ENCODE data around the gene TAPT1. TPM values are rescaled to one million over a fixed set of nuclear protein-coding genes. Genes with fewer than 3 reads are reported as not detected.

TAPT1 gene
- total RNA-seq, 1 experiment from 2014 or later: 11.1 TPM

GRCh38 chr4:16119981-16120380 lies 106.3 kb downstream of the TAPT1 start:
- H3K18ac ChIP-seq (ENCODE audit: insufficient read length, low read depth, low read length): no peak overlapping the region
- H3K23ac ChIP-seq (ENCODE audit: insufficient read length, low read depth, low read length): no peak overlapping the region
- no peak overlapping the region for H2BK120ac ChIP-seq (ENCODE audit: low read depth, low read length, poor library complexity, severe bottlenecking)
- Mint-ChIP-seq H3K4me1 (peaks cover 0 to 9% of the 10 kb centered on the region in 2 experiments; a peak in 2 of 4 replicates), H3K27ac (no peak overlapping the region; a peak in 1 of 7 replicates), H3K4me3 (no peak overlapping the region), H3K9me3 (no peaks in the 10 kb centered on the region), H3K27me3 (ENCODE audit: low read depth) (peaks cover 10% of the 10 kb centered on the region), H3K36me3 (ENCODE audit: insufficient read depth in 1 of 3, low read depth in 3 of 3) (no peaks in the 10 kb centered on the region)
- no peaks in the 10 kb centered on the region for H4K20me1 ChIP-seq (ENCODE audit: control insufficient read depth, insufficient read depth, insufficient read length)
- no peak overlapping the region for H3K9ac ChIP-seq (ENCODE audit: extremely low read depth, insufficient read length, low read length)
- H3K79me1 ChIP-seq (ENCODE audit: insufficient read depth, low read depth, low read length, poor library complexity, severe bottlenecking): no peaks in the 10 kb centered on the region
- H3T11ph ChIP-seq (ENCODE audit: low read length): no peak overlapping the region
- H3K14ac ChIP-seq (ENCODE audit: insufficient read depth, low read length): no peak overlapping the region
- H4K5ac ChIP-seq (ENCODE audit: insufficient read length, low read depth, low read length): no peak overlapping the region
- no peak overlapping the region for H3K27ac ChIP-seq (ENCODE audit: insufficient read length, low read depth, low read length)
- no peak overlapping the region for H3K4ac ChIP-seq (ENCODE audit: low read depth, low read length)
- H3K4me2 ChIP-seq (ENCODE audit: insufficient read depth, insufficient read length, low read length): no peak overlapping the region
- no peak overlapping the region for H2BK12ac ChIP-seq (ENCODE audit: insufficient read length, low read depth, low read length)
- no peaks in the 10 kb centered on the region for H3K79me2 ChIP-seq (ENCODE audit: insufficient read depth, low read length)
- DNase-seq: peak; percentile 1
- no peak overlapping the region for H2BK20ac ChIP-seq (ENCODE audit: low read depth, low read length, poor library complexity, severe bottlenecking)
- H3K4me1 ChIP-seq (ENCODE audit: insufficient read depth, low read length): no peaks in the 10 kb centered on the region
- WGBS (ENCODE audit: extremely low coverage, insufficient read length, low lambda C conversion rate): no CpG with 5 or more reads among the region's 4 CpGs
- H4K8ac ChIP-seq (replicated peaks; ENCODE audit: insufficient read length, low read depth, low read length): no peak overlapping the region
- H3K27me3 ChIP-seq (ENCODE audit: insufficient read depth, low read length): no peaks in the 10 kb centered on the region
- no peak for TF ChIP-seq CTCF (conservative IDR thresholded peaks at IDR 0.05)
- no peak overlapping the region for H2AK5ac ChIP-seq (ENCODE audit: insufficient read length, low read length)
- no peak overlapping the region for H4K91ac ChIP-seq (ENCODE audit: insufficient read length, low read depth, low read length)
- H2BK5ac ChIP-seq (ENCODE audit: insufficient read length, low read length): no peak overlapping the region
- H2BK15ac ChIP-seq (ENCODE audit: low read depth, low read length): no peak overlapping the region
- H3K23me2 ChIP-seq (ENCODE audit: insufficient read length, low read depth, low read length, poor library complexity, severe bottlenecking): no peaks in the 10 kb centered on the region
- H2AFZ ChIP-seq (ENCODE audit: low read length): no peak overlapping the region
- H3K56ac ChIP-seq (ENCODE audit: insufficient read length, low read depth, low read length): no peak overlapping the region
- no peaks in the 10 kb centered on the region for H3K9me3 ChIP-seq (ENCODE audit: control insufficient read depth, low read depth, low read length)
